22Rv1 (cell line): ENCODE data around the gene SLC44A4.

Source experiments
- CTCF ChIP-seq: fragments of 450-650 bp; IDR thresholded peaks from 2 replicates; pipeline ENCODE4 v1.5.1; 2017; ENCODE audit warnings: mild to moderate bottlenecking
- ZFX ChIP-seq: fragments of 450-650 bp; IDR thresholded peaks from 2 replicates; pipeline ENCODE4 v1.6.1; 2017; ENCODE audit warnings: antibody characterized with exemption, borderline replicate concordance

GRCh38 chr6:31825553-31825952 lies 53.2 kb downstream of the SLC44A4 start:
- TF ChIP-seq CTCF: no peak
- no peak for TF ChIP-seq ZFX
